NCI-H1092 (cell line): ENCODE results near the gene MAN1C1.
A peak's percentile ranks its signal among the peaks of the same experiment; 100 is the strongest.

Experiments used
- DNase-seq: peaks from one replicate; lab custom pipeline; 2025; lab: John Stamatoyannopoulos, UW

Gene MAN1C1

GRCh38 chr1:25817840-25818501 is 201.4 kb downstream of the MAN1C1 start:
- DNase-seq, result no peak

GRCh38 chr1:25818569-25818968 is 202.0 kb downstream of the MAN1C1 start:
- no peak for DNase-seq

GRCh38 chr1:25819491-25820246 is 203.1 kb downstream of the MAN1C1 start, which contains the start of gene MTFR1L:
MTFR1L (plus strand) TSS chr1:25819954; CDS start chr1:25823105, 3,151 bp downstream.
- peak; percentile 75 for DNase-seq

GRCh38 chr1:25820247-25821111 is 203.9 kb downstream of the MAN1C1 start:
- peak; percentile 56 for DNase-seq

GRCh38 chr1:25821112-25821476 is 204.5 kb downstream of the MAN1C1 start:
- no peak for DNase-seq

- DNase-seq, result no peak
Observed at GRCh38 chr1:25821630-25822091, 205.1 kb downstream of the MAN1C1 start.

GRCh38 chr1:25825605-25826004 is 209.0 kb downstream of the MAN1C1 start:
- no peak for DNase-seq

GRCh38 chr1:25826571-25826970 is 210.0 kb downstream of the MAN1C1 start:
- DNase-seq, result no peak

GRCh38 chr1:25828491-25828890 is 211.9 kb downstream of the MAN1C1 start:
- DNase-seq, result no peak

GRCh38 chr1:25829046-25829445 is 212.5 kb downstream of the MAN1C1 start:
- DNase-seq, result no peak

- DNase-seq, result no peak
Observed at GRCh38 chr1:25831569-25832196, 215.1 kb downstream of the MAN1C1 start.

- no peak for DNase-seq
Observed at GRCh38 chr1:25832336-25833037, 215.9 kb downstream of the MAN1C1 start.

- DNase-seq, result no peak
Observed at GRCh38 chr1:25833158-25833557, 216.6 kb downstream of the MAN1C1 start.
